RWPE2 (cell line): ENCODE results near the gene ARF3.

Experiments
- ATAC-seq: fragments of 200-7000 bp; cut with Tn5 transposase; 3 replicates; pipeline ENCODE4 v1.9.1; 2021; ENCODE audit warnings: low read depth
- DNase-seq: peaks from one replicate; pipeline ENCODE4 v3.0.0-alpha.2; 2020; ENCODE audit warnings: low spot score
- H3K27ac ChIP-seq: fragments of 450-650 bp; 2 replicates; pipeline ENCODE4 v1.5.1; 2017; ENCODE audit warnings: mild to moderate bottlenecking; ENCODE audit not compliant: poor library complexity, severe bottlenecking
- H3K27me3 ChIP-seq: fragments of 250-450 bp; sonication (Bioruptor Pico); 2 replicates; pipeline ENCODE4 v1.5.1; 2021; ENCODE audit warnings: mild to moderate bottlenecking, moderate library complexity; ENCODE audit not compliant: insufficient read depth, poor library complexity, severe bottlenecking
- H3K36me3 ChIP-seq: fragments of 250-450 bp; sonication (Bioruptor Pico); 2 replicates; pipeline ENCODE4 v1.5.1; 2020; ENCODE audit warnings: low read depth, mild to moderate bottlenecking, moderate library complexity
- H3K4me1 ChIP-seq: fragments of 250-450 bp; sonication (Bioruptor Pico); 2 replicates; pipeline ENCODE4 v1.5.1; 2021; ENCODE audit warnings: mild to moderate bottlenecking, moderate library complexity; ENCODE audit not compliant: insufficient read depth, poor library complexity, severe bottlenecking
- H3K4me3 ChIP-seq: fragments of 250-450 bp; sonication (Bioruptor Pico); 2 replicates; pipeline ENCODE4 v1.5.1; 2021; ENCODE audit warnings: mild to moderate bottlenecking, moderate library complexity; ENCODE audit not compliant: severe bottlenecking
- H3K9me3 ChIP-seq: fragments of 250-450 bp; sonication (Bioruptor Pico); 2 replicates; pipeline ENCODE4 v1.5.1; 2021; ENCODE audit warnings: mild to moderate bottlenecking, moderate library complexity; ENCODE audit not compliant: severe bottlenecking
- TF ChIP-seq, protein P1 (sequence below): fragments of 450-650 bp; IDR thresholded peaks from one replicate; pipeline ENCODE4 v1.5.1; 2017; ENCODE audit warnings: mild to moderate bottlenecking, moderate library complexity; ENCODE audit not compliant: poor library complexity, severe bottlenecking

Gene ARF3

GRCh38 chr12:48978291-48978740, 21.0 kb upstream of the ARF3 start, which contains the start of gene WNT1:
Gene WNT1, plus strand, starts transcription at chr12:48978322. Its CDS starts 329 bp downstream, at chr12:48978651.
- no peaks in the 10 kb centered on the region for H3K36me3 ChIP-seq
- H3K4me3 ChIP-seq = no peak within 1 kb of the TSS
- peak; percentile 37; the same call in 2 of the 3 replicates for ATAC-seq
- DNase-seq = no peak
- no peaks in the 10 kb centered on the region for H3K9me3 ChIP-seq
- TF ChIP-seq, protein P1, sequence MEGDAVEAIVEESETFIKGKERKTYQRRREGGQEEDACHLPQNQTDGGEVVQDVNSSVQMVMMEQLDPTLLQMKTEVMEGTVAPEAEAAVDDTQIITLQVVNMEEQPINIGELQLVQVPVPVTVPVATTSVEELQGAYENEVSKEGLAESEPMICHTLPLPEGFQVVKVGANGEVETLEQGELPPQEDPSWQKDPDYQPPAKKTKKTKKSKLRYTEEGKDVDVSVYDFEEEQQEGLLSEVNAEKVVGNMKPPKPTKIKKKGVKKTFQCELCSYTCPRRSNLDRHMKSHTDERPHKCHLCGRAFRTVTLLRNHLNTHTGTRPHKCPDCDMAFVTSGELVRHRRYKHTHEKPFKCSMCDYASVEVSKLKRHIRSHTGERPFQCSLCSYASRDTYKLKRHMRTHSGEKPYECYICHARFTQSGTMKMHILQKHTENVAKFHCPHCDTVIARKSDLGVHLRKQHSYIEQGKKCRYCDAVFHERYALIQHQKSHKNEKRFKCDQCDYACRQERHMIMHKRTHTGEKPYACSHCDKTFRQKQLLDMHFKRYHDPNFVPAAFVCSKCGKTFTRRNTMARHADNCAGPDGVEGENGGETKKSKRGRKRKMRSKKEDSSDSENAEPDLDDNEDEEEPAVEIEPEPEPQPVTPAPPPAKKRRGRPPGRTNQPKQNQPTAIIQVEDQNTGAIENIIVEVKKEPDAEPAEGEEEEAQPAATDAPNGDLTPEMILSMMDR = peak; percentile 47
- H3K27ac ChIP-seq = no peak within 1 kb of the TSS
- peaks cover 69% of the 10 kb centered on the region for H3K27me3 ChIP-seq
- no peaks in the 10 kb centered on the region for H3K4me1 ChIP-seq

DNA sequence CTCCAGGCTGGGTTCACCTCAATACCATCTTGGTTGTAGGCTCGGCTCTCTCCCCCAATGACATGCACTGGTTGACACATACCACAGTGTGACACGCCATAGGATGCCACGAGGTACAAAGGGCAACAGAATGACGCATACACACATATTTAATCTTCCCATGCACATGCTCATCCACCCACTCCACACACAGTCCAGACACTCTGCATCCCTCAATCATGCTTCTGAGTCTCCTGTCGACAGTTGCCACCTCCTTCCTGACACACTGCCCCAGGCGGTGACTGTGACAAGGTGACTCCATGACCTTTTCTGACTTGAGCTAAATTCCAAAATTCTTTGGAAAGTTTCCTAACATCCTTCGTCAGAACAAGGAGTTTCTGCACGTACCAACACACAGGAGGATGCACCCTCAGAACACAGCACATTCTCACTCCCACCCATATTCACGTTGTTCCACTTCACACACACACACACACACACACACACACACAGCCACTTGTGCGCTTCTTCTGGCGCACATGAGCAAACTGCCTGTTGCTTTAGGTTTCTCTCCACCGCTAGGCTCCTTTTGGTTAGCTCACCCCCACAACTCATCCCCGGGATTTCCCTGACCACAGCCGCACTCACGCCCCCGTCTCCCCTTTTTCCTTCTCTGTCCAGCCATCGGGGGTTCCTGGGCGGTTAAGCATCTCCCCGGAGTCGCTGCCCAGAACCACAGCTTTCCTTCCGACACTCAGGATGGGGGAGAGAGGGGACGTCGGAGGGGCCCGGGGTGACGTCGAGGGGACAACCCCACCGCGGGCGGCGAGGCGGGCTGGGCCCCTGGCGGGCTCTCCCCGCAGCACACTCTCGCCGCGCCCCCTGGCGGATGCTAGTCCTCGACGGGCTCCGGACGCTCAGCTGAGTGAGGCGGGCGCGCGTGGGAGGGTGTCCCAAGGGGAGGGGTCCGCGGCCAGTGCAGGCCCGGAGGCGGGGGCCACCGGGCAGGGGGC, 20.3 kb upstream of the ARF3 start:
- ATAC-seq = peak; percentile 40; the same call in 2 of the 3 replicates
- no peaks in the 10 kb centered on the region for H3K4me1 ChIP-seq
- no peak for DNase-seq
- TF ChIP-seq, protein P1 = peak; percentile 62
- no peaks in the 10 kb centered on the region for H3K36me3 ChIP-seq
- H3K27ac ChIP-seq = no peak overlapping the region
- H3K9me3 ChIP-seq = no peaks in the 10 kb centered on the region
- no peak overlapping the region for H3K4me3 ChIP-seq
- H3K27me3 ChIP-seq = peaks cover 73% of the 10 kb centered on the region

GRCh38 chr12:48973941-48974673, 16.8 kb upstream of the ARF3 start:
- Histone ChIP-seq H3K36me3 (no peaks in the 10 kb centered on the region), H3K4me1 (no peaks in the 10 kb centered on the region)

DNA sequence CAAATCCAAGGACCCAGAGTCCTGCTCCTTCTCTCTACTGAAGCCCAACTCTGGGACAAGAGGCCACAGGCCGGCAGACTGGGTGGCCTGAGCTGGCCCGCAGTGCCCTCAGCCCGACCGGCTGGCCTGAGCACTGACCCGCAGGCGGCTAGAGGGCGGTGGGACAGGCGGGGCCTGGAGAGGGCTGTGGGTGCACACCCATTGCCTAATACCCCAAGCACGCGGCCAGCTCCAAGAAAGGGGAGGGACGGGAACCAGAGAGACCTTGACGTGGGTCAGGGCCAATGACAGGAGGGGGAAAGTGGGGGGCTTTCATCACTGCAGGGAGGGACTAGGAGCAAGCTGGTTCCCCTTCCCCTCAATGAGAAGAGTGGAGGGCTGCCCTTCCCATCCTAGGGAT, 16.2 kb upstream of the ARF3 start:
- TF ChIP-seq, protein P1 = no peak
- Histone ChIP-seq H3K4me1 (no peaks in the 10 kb centered on the region), H3K4me3 (no peak overlapping the region), H3K9me3 (no peaks in the 10 kb centered on the region), H3K36me3 (no peaks in the 10 kb centered on the region), H3K27ac (no peak overlapping the region), H3K27me3 (peaks cover 59% of the 10 kb centered on the region)
- DNase-seq (no peak), ATAC-seq (no peak)

More at GRCh38 chr12:48973941-48974673, 16.8 kb upstream of the ARF3 start:
- no peak for DNase-seq
- H3K27ac ChIP-seq = no peak overlapping the region
- H3K4me3 ChIP-seq = no peak overlapping the region
- H3K27me3 ChIP-seq = peaks cover 65% of the 10 kb centered on the region
- ATAC-seq = no peak
- TF ChIP-seq, protein P1 = no peak
- no peaks in the 10 kb centered on the region for H3K9me3 ChIP-seq
